SK-N-SH treated with all-trans-retinoic acid at 6 μM for 48 hours (cell line): Measurements from ENCODE around the gene ADPRHL1.

ENCODE experiments used
- CSDC2 ChIP-seq: fragments of 250-450 bp; sonication (Bioruptor Pico); IDR thresholded peaks from 2 replicates; pipeline ENCODE4 v1.5.0; 2020; ENCODE audit warnings: mild to moderate bottlenecking, moderate library complexity
- GLIS3 ChIP-seq: fragments of 250-450 bp; sonication (Bioruptor Pico); IDR thresholded peaks from 2 replicates; pipeline ENCODE4 v1.5.0; 2020; ENCODE audit warnings: mild to moderate bottlenecking, moderate library complexity
- ISL1 ChIP-seq: fragments of 250-450 bp; sonication (Bioruptor Pico); IDR thresholded peaks from 2 replicates; pipeline ENCODE4 v2.1.2; 2022; ENCODE audit warnings: mild to moderate bottlenecking, moderate library complexity
- SNAI2 ChIP-seq: fragments of 250-450 bp; sonication (Bioruptor Pico); IDR thresholded peaks from 2 replicates; pipeline ENCODE4 v1.5.0; 2020; ENCODE audit warnings: mild to moderate bottlenecking, moderate library complexity
- TCF4 ChIP-seq: fragments of 250-450 bp; sonication (Bioruptor Pico); IDR thresholded peaks from 2 replicates; pipeline ENCODE4 v1.8.0; 2021; ENCODE audit warnings: mild to moderate bottlenecking, moderate library complexity, borderline replicate concordance
- ZC3H10 ChIP-seq: fragments of 250-450 bp; sonication (Bioruptor Pico); IDR thresholded peaks from 2 replicates; pipeline ENCODE4 v1.5.1; 2021; ENCODE audit warnings: mild to moderate bottlenecking, moderate library complexity
- ZFP3 ChIP-seq: fragments of 250-450 bp; sonication (Bioruptor Pico); IDR thresholded peaks from 2 replicates; pipeline ENCODE4 v1.5.0; 2020; ENCODE audit warnings: mild to moderate bottlenecking, moderate library complexity
- ZNF70 ChIP-seq: fragments of 450-650 bp; formaldehyde crosslinking; IDR thresholded peaks from 2 replicates; pipeline ENCODE4 v1.5.0; 2020; ENCODE audit warnings: mild to moderate bottlenecking, moderate library complexity

- TF ChIP-seq ZC3H10 (CRISPR knock-in tag) (no peak), ZNF70 (CRISPR knock-in tag) (no peak), TCF4 (CRISPR knock-in tag) (no peak), ZFP3 (no peak), GLIS3 (CRISPR knock-in tag) (no peak), CSDC2 (CRISPR knock-in tag) (no peak), ISL1 (no peak), SNAI2 (CRISPR knock-in tag) (no peak)
These were observed 54.1 kb downstream of the ADPRHL1 start for GRCh38 chr13:113398963-113399754.
